SK-N-MC (cell line): ENCODE data around the gene RCBTB2.

Experiments used
- EZH2 ChIP-seq: fragments of 200-600 bp; sonication (generic); IDR thresholded peaks from one replicate; pipeline ENCODE4 v1.6.1; 2017; ENCODE audit warnings: antibody characterized with exemption
- FOXP2 ChIP-seq: optimal IDR thresholded peaks from 2 replicates; pipeline ENCODE3; 2011; ENCODE audit warnings: mild to moderate bottlenecking, moderate library complexity; ENCODE audit not compliant: insufficient read depth; ENCODE audit errors: extremely low read length, control extremely low read depth
- POLR2AphosphoS5 ChIP-seq: IDR thresholded peaks from 2 replicates; pipeline ENCODE4 v1.6.1; 2012; ENCODE audit warnings: mild to moderate bottlenecking, low read depth, low read length, borderline replicate concordance

- TF ChIP-seq EZH2 = no peak
- TF ChIP-seq POLR2AphosphoS5 = no peak
- TF ChIP-seq FOXP2 = no peak
These were observed 46.0 kb downstream of the RCBTB2 start for GRCh38 chr13:48486836-48487235.
